Neuronal stem cell (in vitro differentiated cells): Measurements from ENCODE around the gene SNX1.
"Not testable (repeated sequence)": the region's sequence is repeated elsewhere in the genome, so short reads cannot be mapped to it uniquely, and the experiment has no call there.

ENCODE experiments used
- DNase-seq: peaks from one replicate; pipeline ENCODE4 v3.0.0-alpha.2; 2013; ENCODE audit warnings: low spot score
- H2AFZ ChIP-seq: one replicate; pipeline ENCODE4 v1.6.1; 2013; ENCODE audit warnings: mild to moderate bottlenecking, low read length, inconsistent platforms
- H2AK5ac ChIP-seq: 2 replicates; pipeline ENCODE4 v1.6.1; 2013; ENCODE audit warnings: low read depth, mild to moderate bottlenecking, inconsistent platforms, low read length, moderate library complexity, mixed read lengths
- H2BK120ac ChIP-seq: 2 replicates; pipeline ENCODE4 v1.6.1; 2013; ENCODE audit warnings: low read depth, mild to moderate bottlenecking, inconsistent platforms, low read length, moderate library complexity, mixed read lengths
- H2BK12ac ChIP-seq: one replicate; pipeline ENCODE4 v1.6.1; 2013; ENCODE audit warnings: low read length, inconsistent platforms
- H2BK15ac ChIP-seq: 2 replicates; pipeline ENCODE4 v1.6.1; 2013; ENCODE audit warnings: mild to moderate bottlenecking, low read length, inconsistent platforms, mixed read lengths
- H2BK5ac ChIP-seq: one replicate; pipeline ENCODE4 v1.6.1; 2013; ENCODE audit warnings: inconsistent platforms, mild to moderate bottlenecking, low read length, moderate library complexity
- H3K14ac ChIP-seq: one replicate; pipeline ENCODE4 v1.6.1; 2013; ENCODE audit warnings: low read length, inconsistent platforms
- H3K18ac ChIP-seq: 2 replicates; pipeline ENCODE4 v1.6.1; 2013; ENCODE audit warnings: low read length, inconsistent platforms
- H3K23ac ChIP-seq: 2 replicates; pipeline ENCODE4 v1.6.1; 2013; ENCODE audit warnings: low read depth, mild to moderate bottlenecking, mixed read lengths, low read length, inconsistent platforms; ENCODE audit not compliant: poor library complexity
- H3K27ac ChIP-seq: replicated peaks from 3 replicates; pipeline ENCODE4 v1.5.1; 2013; ENCODE audit warnings: low read length, inconsistent platforms
- H3K27me3 ChIP-seq, 3 experiments: 2 replicates each; pipeline ENCODE4 v1.6.1; 2013; ENCODE audit warnings: low read length in 3 of 3, mild to moderate bottlenecking in 2 of 3, inconsistent platforms in 1 of 3, low read depth in 1 of 3, mixed read lengths in 1 of 3, moderate library complexity in 1 of 3; ENCODE audit not compliant: control insufficient read depth in 3 of 3, insufficient read depth in 3 of 3
- H3K36me3 ChIP-seq, 2 donors: replicated peaks in 1 of 2; 2 replicates each; pipeline ENCODE4 v1.6.1; 2013; ENCODE audit warnings: low read length in 2 of 2; ENCODE audit not compliant: control insufficient read depth in 2 of 2, insufficient read depth in 2 of 2
- H3K4ac ChIP-seq: 2 replicates; pipeline ENCODE4 v1.6.1; 2013; ENCODE audit warnings: inconsistent platforms, mild to moderate bottlenecking, low read length, moderate library complexity
- H3K4me1 ChIP-seq, 2 donors: 1 replicate in 1 of 2; 2 replicates in 1 of 2; pipeline ENCODE4 v1.6.1; 2013; ENCODE audit warnings: low read length in 2 of 2, low read depth in 1 of 2; ENCODE audit not compliant: control insufficient read depth in 2 of 2, insufficient read depth in 1 of 2
- H3K4me2 ChIP-seq: one replicate; pipeline ENCODE4 v1.6.1; 2013; ENCODE audit warnings: mild to moderate bottlenecking, low read length, inconsistent platforms; ENCODE audit not compliant: insufficient read depth, poor library complexity, severe bottlenecking
- H3K4me3 ChIP-seq, 2 donors: 2 replicates each; pipeline ENCODE4 v1.5.1; 2013; ENCODE audit warnings: low read length in 2 of 2, mild to moderate bottlenecking in 2 of 2, inconsistent platforms in 1 of 2, moderate library complexity in 1 of 2
- H3K79me1 ChIP-seq: one replicate; pipeline ENCODE4 v1.6.1; 2013; ENCODE audit warnings: low read depth, mild to moderate bottlenecking, inconsistent platforms, low read length, moderate library complexity
- H3K9ac ChIP-seq: one replicate; pipeline ENCODE4 v1.6.1; 2013; ENCODE audit warnings: mild to moderate bottlenecking, low read depth, low read length, inconsistent platforms; ENCODE audit not compliant: poor library complexity
- H3K9me3 ChIP-seq, 2 donors: replicated peaks in 1 of 2; 2 replicates each; pipeline versions ENCODE3 to v1.6.1; 2013; ENCODE audit warnings: low read length in 2 of 2, mild to moderate bottlenecking in 2 of 2, inconsistent platforms in 1 of 2, low read depth in 1 of 2, mixed read lengths in 1 of 2, moderate library complexity in 1 of 2; ENCODE audit not compliant: control insufficient read depth in 2 of 2, insufficient read depth in 1 of 2
- H4K8ac ChIP-seq: one replicate; pipeline ENCODE4 v1.6.1; 2013; ENCODE audit warnings: low read depth, mild to moderate bottlenecking, inconsistent platforms, low read length, moderate library complexity
- H4K91ac ChIP-seq: one replicate; pipeline ENCODE4 v1.6.1; 2013; ENCODE audit warnings: low read length, low read depth, mild to moderate bottlenecking, inconsistent platforms; ENCODE audit not compliant: poor library complexity
- WGBS, 2 donors: extraction: QIAGEN DNeasy Blood & Tissue Kit; methylation state at CpG; one replicate each; pipeline ENCODE4 v1.1.7; 2013; ENCODE audit warnings: missing lambda C conversion rate in 2 of 2, mixed read lengths in 1 of 2; ENCODE audit not compliant: insufficient read length in 2 of 2, insufficient replicate concordance in 1 of 2; ENCODE audit errors: extremely low coverage in 2 of 2; 5-methylcytosine and 5-hydroxymethylcytosine counted together

The SNX1 gene

GRCh38 chr15:64105113-64105704, 9.4 kb downstream of the SNX1 start:
- Histone ChIP-seq H2BK120ac (no peak overlapping the region), H3K4ac (no peak overlapping the region), H3K79me1 (peaks cover 4% of the 10 kb centered on the region), H3K4me1 (no peaks in the 10 kb centered on the region), H2BK12ac (no peak overlapping the region), H3K14ac (no peak overlapping the region), H2BK5ac (no peak overlapping the region), H2BK15ac (no peak overlapping the region), H3K9ac (no peak overlapping the region), H2AFZ (no peak overlapping the region), H3K27ac (no peak overlapping the region), H2AK5ac (no peak overlapping the region), H4K8ac (no peak overlapping the region), H3K36me3 (peaks cover 0 to 13% of the 10 kb centered on the region in 2 donors), H3K4me2 (no peak overlapping the region), H3K18ac (no peak overlapping the region), H4K91ac (no peak overlapping the region), H3K4me3 (no peak overlapping the region), H3K9me3 (peaks cover 0 to 2% of the 10 kb centered on the region in 2 donors), H3K27me3 (no peaks in the 10 kb centered on the region), H3K23ac (no peak overlapping the region)
- WGBS, 2 donors: no CpG with 5 or more reads among the region's 9 CpGs
- DNase-seq: no peak

GRCh38 chr15:64107337-64107736, 11.6 kb downstream of the SNX1 start:
- Histone ChIP-seq H2BK5ac (no peak overlapping the region), H3K36me3 (peaks cover 0 to 11% of the 10 kb centered on the region in 2 donors), H3K27me3 (no peaks in the 10 kb centered on the region), H4K8ac (no peak overlapping the region), H3K4me2 (no peak overlapping the region), H2BK15ac (no peak overlapping the region), H3K4me3 (no peak overlapping the region), H3K23ac (no peak overlapping the region), H3K27ac (no peak overlapping the region), H3K4ac (no peak overlapping the region), H2BK120ac (no peak overlapping the region), H3K79me1 (peaks cover 4% of the 10 kb centered on the region), H2AK5ac (no peak overlapping the region), H3K9me3 (peaks cover 0 to 2% of the 10 kb centered on the region in 2 donors), H3K4me1 (peaks cover 0 to 3% of the 10 kb centered on the region in 2 donors), H3K9ac (no peak overlapping the region), H2AFZ (no peak overlapping the region), H3K14ac (no peak overlapping the region), H4K91ac (no peak overlapping the region), H3K18ac (no peak overlapping the region), H2BK12ac (no peak overlapping the region)
- DNase-seq: no peak
- no CpG with 5 or more reads among the region's 1 CpG for WGBS, 2 donors

- H2BK12ac ChIP-seq, H3K27ac ChIP-seq, H2BK15ac ChIP-seq, H3K4me3 ChIP-seq, H3K4me1 ChIP-seq, H2BK5ac ChIP-seq, H3K23ac ChIP-seq, H3K4ac ChIP-seq, H2AFZ ChIP-seq, H4K91ac ChIP-seq, H3K9ac ChIP-seq, H2BK120ac ChIP-seq, H3K79me1 ChIP-seq, H3K9me3 ChIP-seq, DNase-seq, H3K14ac ChIP-seq, H3K4me2 ChIP-seq, H4K8ac ChIP-seq, H3K18ac ChIP-seq, H3K27me3 ChIP-seq, H2AK5ac ChIP-seq: not testable (repeated sequence)
- WGBS, 2 donors: no CpG with 5 or more reads among the region's 4 CpGs
- peaks cover 6 to 34% of the 10 kb centered on the region in 2 donors for H3K36me3 ChIP-seq
These were observed 14.4 kb downstream of the SNX1 start for GRCh38 chr15:64110108-64110701.

GRCh38 chr15:64110950-64111678, 15.3 kb downstream of the SNX1 start:
- Histone ChIP-seq H3K27ac (no peak overlapping the region), H3K14ac (no peak overlapping the region), H3K23ac (no peak overlapping the region), H3K79me1 (no peaks in the 10 kb centered on the region), H3K36me3 (peaks cover 7 to 43% of the 10 kb centered on the region in 2 donors), H3K27me3 (no peaks in the 10 kb centered on the region), H2AK5ac (no peak overlapping the region), H3K4me1 (peaks cover 0 to 3% of the 10 kb centered on the region in 2 donors), H3K4ac (no peak overlapping the region), H3K4me3 (no peak overlapping the region), H3K18ac (no peak overlapping the region), H2BK15ac (no peak overlapping the region), H2BK5ac (no peak overlapping the region), H4K91ac (no peak overlapping the region), H3K4me2 (no peak overlapping the region), H4K8ac (no peak overlapping the region), H3K9me3 (no peaks in the 10 kb centered on the region), H2BK120ac (no peak overlapping the region), H2AFZ (no peak overlapping the region), H3K9ac (no peak overlapping the region), H2BK12ac (no peak overlapping the region)
- no CpG with 5 or more reads among the region's 3 CpGs for WGBS, 2 donors
- no peak for DNase-seq
